SH-SY5Y (cell line): ENCODE measurements around the gene CHMP4A.

Source experiments
- GATA2 ChIP-seq: IDR thresholded peaks from 2 replicates; pipeline ENCODE4 v1.6.1; 2011; ENCODE audit warnings: mild to moderate bottlenecking, low read depth, low read length
- GATA3 ChIP-seq: IDR thresholded peaks from 2 replicates; pipeline ENCODE4 v1.6.1; 2011; ENCODE audit warnings: low read depth, mild to moderate bottlenecking, low read length, moderate library complexity

GRCh38 chr14:24235804-24236688 lies 22.8 kb upstream of the CHMP4A start:
- no peak for TF ChIP-seq GATA3
- no peak for TF ChIP-seq GATA2
